NCI-H2227 (cell line): ENCODE measurements around the gene SLC43A2.
A peak's percentile ranks its signal among the peaks of the same experiment; 100 is the strongest.

Experiments used
- DNase-seq: peaks from one replicate; lab custom pipeline; 2025; ENCODE audit not compliant: unreplicated experiment; lab: John Stamatoyannopoulos, UW

SLC43A2 gene

GRCh38 chr17:1643999-1644492, 15.4 kb upstream of the SLC43A2 start:
- DNase-seq, result no peak

GRCh38 chr17:1643293-1643998, 14.8 kb upstream of the SLC43A2 start:
- peak; percentile 57 for DNase-seq

GRCh38 chr17:1641065-1641403, 12.4 kb upstream of the SLC43A2 start:
- DNase-seq, result no peak

GRCh38 chr17:1640329-1641064, 11.9 kb upstream of the SLC43A2 start:
- peak; percentile 16 for DNase-seq

GRCh38 chr17:1639549-1640180, 11.0 kb upstream of the SLC43A2 start:
- DNase-seq, result peak; percentile 69

GRCh38 chr17:1638624-1639300, 10.1 kb upstream of the SLC43A2 start:
- no peak for DNase-seq

GRCh38 chr17:1638171-1638590, 9.5 kb upstream of the SLC43A2 start:
- no peak for DNase-seq

- DNase-seq, result no peak
Observed at GRCh38 chr17:1636732-1637285, 8.2 kb upstream of the SLC43A2 start.

GRCh38 chr17:1635675-1636465, 7.2 kb upstream of the SLC43A2 start:
- DNase-seq, result no peak

GRCh38 chr17:1634841-1635650, 6.4 kb upstream of the SLC43A2 start:
- no peak for DNase-seq

GRCh38 chr17:1630662-1631061, 2.0 kb upstream of the SLC43A2 start:
- no peak for DNase-seq

GRCh38 chr17:1629504-1630310, 1.1 kb upstream of the SLC43A2 start:
- peak; percentile 26 for DNase-seq

- DNase-seq, result peak; percentile 95
Observed at GRCh38 chr17:1628856-1629503, 346 bp upstream of the SLC43A2 start.

GRCh38 chr17:1627182-1627981, 1.3 kb downstream of the SLC43A2 start:
- no peak for DNase-seq

- DNase-seq, result no peak
Observed at GRCh38 chr17:1626333-1626732, 2.3 kb downstream of the SLC43A2 start.

GRCh38 chr17:1625581-1625980, 3.1 kb downstream of the SLC43A2 start:
- DNase-seq, result no peak

GRCh38 chr17:1625053-1625452, 3.6 kb downstream of the SLC43A2 start:
- DNase-seq, result no peak
